GM12864 (cell line): ENCODE results near the gene NEURL4.
"Not testable (repeated sequence)": the region's sequence is repeated elsewhere in the genome, so short reads cannot be mapped to it uniquely, and the experiment has no call there.

Experiments used
- DNase-seq: peaks from one replicate; pipeline ENCODE4 v3.0.0-alpha.2; 2011; ENCODE audit warnings: low read depth
- H3K4me3 ChIP-seq: 2 replicates; pipeline ENCODE4 v1.5.1; 2011; ENCODE audit warnings: mild to moderate bottlenecking, low read depth, low read length, control low read depth
- TF ChIP-seq, protein P1 (sequence below): IDR thresholded peaks from 2 replicates; pipeline ENCODE4 v1.5.1; 2011; ENCODE audit warnings: low read depth, mild to moderate bottlenecking, moderate library complexity, low read length, control low read depth, inconsistent platforms; ENCODE audit errors: missing control alignments

The NEURL4 gene

DNA sequence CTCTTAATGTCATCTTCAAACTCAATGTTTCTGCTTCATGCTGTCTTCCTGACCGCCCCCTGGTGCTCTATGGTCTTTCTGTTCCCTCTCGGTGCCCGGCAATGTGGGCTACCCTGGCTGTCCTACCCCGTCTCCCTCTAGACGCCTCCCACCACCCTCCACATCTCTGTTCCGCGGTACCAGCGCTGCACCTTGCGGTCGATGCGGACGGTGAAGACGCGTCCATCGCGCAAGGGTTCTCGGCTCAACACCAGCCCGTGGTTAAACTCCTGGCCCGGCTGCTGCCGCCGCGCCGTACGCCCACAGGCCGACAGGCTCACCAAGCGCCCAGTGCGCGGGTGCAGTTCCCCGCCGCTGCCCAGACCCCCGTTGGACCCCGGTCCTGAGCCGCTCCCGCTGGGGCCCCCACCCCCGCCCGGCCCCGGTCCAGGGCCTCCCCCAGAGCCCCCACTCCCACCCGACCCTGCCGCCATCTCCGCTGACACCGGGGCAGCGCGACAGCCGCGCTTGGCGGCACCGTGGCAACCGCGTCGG, at the start of gene NEURL4:
Gene NEURL4, minus strand, starts transcription at position 496 of the 534 bp plus-strand sequence. Its CDS starts 23 bp downstream, at position 473.
- H3K4me3 ChIP-seq = peak within 1 kb of the TSS; percentile 65
- TF ChIP-seq, protein P1, sequence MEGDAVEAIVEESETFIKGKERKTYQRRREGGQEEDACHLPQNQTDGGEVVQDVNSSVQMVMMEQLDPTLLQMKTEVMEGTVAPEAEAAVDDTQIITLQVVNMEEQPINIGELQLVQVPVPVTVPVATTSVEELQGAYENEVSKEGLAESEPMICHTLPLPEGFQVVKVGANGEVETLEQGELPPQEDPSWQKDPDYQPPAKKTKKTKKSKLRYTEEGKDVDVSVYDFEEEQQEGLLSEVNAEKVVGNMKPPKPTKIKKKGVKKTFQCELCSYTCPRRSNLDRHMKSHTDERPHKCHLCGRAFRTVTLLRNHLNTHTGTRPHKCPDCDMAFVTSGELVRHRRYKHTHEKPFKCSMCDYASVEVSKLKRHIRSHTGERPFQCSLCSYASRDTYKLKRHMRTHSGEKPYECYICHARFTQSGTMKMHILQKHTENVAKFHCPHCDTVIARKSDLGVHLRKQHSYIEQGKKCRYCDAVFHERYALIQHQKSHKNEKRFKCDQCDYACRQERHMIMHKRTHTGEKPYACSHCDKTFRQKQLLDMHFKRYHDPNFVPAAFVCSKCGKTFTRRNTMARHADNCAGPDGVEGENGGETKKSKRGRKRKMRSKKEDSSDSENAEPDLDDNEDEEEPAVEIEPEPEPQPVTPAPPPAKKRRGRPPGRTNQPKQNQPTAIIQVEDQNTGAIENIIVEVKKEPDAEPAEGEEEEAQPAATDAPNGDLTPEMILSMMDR = no peak
- DNase-seq = no peak

DNA sequence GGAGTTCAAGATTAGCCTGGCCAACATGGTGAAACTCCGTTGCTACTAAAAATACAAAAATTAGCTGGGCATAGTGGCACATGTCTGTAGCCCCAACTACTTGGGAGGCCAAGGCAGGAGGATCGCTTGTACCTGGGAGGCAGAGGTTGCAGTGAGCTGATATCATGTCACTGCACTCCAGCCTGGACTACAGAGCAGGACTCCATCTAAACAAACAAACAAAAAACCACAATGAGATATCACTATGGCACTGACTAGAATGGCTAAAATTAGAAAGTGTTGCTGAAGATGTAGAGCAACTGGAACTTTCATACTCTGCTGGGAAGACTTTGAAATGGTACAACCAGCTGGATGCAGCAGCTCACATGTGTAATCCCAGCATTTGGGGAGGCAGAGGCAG, 45.2 kb upstream of the NEURL4 start:
- no peak for DNase-seq
- H3K4me3 ChIP-seq = no peak overlapping the region
- TF ChIP-seq, protein P1 = no peak

DNA sequence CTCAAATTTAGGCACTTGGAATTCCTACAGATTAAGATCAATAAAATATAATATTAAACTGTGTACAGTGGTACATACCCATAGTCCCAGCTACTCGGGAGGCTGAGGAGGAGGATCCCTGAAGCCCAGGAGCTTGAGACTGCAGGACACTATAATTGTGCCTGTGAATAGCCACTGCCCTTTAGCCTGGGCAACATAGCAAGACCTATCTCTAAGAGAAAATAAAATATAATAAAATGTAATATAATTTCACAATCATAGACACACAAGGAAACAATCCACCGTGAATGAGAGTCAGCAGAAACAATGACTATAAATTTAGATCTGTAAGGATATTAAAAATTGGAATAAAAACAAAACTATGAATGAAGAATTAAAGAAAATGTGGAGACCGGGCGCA, 41.7 kb upstream of the NEURL4 start:
- TF ChIP-seq, protein P1 = no peak
- no peak overlapping the region for H3K4me3 ChIP-seq
- no peak for DNase-seq

DNA sequence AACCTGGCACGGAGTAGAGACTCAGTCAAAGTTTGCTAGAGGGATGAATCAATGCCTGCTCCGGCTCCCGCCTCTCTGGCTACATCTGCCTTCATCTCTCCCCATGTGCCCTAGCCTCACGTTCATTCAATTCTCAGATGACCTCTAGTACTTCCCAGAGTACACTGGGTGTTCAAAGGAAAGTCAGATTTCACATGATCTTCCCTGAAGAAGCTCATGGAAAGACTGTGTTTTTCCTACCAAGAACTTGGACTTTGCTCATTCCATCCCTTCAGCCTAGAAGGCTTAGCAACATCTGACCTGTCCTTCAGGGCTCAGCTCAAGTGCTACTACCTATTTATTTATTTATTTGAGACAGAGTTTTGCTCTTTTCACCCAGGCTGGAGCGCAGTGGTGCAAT, 40.7 kb upstream of the NEURL4 start:
- H3K4me3 ChIP-seq = no peak overlapping the region
- DNase-seq = no peak
- TF ChIP-seq, protein P1 = no peak

DNA sequence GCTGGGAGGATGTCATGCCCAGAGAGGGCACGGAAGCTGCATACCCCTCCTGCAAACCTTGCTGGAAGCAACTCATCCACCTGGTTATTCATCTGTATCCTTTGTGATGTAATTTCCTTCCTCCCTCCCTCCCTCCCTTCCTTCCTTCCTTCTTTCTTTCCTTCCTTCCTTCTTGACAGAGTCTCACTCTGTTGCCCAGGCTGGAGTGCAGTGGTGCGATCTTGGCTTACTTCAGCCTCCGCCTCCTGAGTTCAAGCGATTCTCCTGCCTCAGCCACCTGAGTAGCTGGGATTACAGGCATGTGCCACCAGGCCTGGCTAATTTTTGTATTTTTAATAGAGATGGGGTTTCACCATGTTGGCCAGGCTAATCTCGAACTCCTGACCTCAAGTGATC, 39.5 kb upstream of the NEURL4 start:
- H3K4me3 ChIP-seq, DNase-seq: not testable (repeated sequence)

DNA sequence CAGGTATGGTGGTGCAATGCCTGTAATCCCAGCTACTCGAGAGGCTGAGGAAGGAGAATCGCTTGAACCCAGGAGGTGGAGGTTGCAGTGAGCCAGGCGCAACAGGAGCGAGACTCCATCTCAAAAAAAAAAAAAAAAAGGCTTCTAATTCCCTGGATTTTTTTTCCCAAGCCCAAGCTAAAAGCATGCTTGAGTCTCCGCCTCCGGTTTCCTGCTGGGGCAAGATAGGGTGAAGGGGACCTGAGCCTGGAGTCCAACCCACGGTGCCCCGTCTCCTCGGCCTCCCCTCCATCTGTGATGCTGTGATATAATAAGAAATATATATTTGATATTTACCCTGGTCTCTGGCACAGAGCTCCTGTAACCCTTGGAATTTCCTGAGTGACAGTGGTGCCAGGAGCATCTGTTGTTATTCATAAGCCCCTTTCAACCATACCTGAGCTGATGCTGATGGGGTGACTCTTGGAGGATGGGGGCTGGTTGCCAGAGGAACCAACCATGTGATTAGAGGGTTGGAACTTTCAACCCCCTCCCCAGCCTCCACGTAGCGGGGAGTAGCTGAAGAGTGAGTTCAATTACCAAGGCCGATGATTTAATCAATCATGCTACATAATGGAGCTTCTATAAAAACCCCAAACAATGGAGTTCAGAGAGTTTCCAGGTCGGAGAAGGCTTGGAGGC, 38.9 kb upstream of the NEURL4 start:
- DNase-seq = no peak
- H3K4me3 ChIP-seq = no peak overlapping the region
- TF ChIP-seq, protein P1 = no peak

DNA sequence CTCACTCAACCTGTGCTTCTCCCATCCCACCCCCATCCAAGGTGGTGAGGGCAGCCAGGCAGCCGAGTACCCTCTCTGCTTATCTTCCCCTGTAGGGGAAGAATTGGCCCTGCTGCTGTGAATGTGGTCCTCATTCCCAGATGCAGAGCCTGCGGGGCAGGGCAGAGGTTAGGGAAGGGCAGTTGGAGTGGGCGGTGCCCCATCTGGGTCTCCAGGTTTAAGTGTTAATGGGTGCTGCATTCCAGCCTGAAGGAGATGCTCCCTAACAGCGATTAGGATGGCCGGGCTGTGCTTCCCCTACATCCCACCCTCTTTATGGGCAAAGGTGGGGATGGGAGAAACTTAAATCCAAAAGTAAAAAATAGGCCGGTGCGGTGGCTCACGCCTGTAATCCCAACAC, 37.9 kb upstream of the NEURL4 start:
- no peak for DNase-seq
- no peak overlapping the region for H3K4me3 ChIP-seq
- TF ChIP-seq, protein P1 = no peak

DNA sequence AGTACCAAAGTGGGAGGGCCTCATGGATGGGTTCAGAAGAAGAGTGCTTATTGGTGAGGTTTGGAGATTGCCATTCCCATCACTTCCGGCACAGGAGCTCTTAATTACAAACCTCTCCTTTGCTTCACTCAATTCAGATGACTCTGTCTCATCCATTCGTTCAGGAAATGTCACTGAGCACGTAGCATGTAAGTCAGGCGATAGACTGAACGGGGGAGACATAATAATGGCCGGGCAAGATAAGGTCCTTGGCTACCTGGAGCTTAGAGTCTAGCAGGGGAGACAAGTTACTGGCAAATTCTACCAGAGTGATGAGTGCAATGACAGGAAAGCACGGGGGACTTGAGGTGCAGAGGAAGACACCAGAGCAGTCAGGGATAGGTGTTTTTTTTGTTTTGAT, 36.8 kb upstream of the NEURL4 start:
- H3K4me3 ChIP-seq, DNase-seq: not testable (repeated sequence)
